Prostate gland (tissue), 2 donors: ENCODE measurements around the gene THAP10.

Experiments
- POLR2A ChIP-seq: fragments of 450-650 bp; IDR thresholded peaks from one replicate; pipeline ENCODE4 v1.6.1; 2016; ENCODE audit warnings: antibody characterized with exemption, mild to moderate bottlenecking
- TF ChIP-seq, protein P1 (sequence below), 4 experiments: fragments of 200-600 bp in 2 of 4; fragments of 450-650 bp in 2 of 4; sonication (generic) in 2 of 4; IDR thresholded peaks; 1 replicate in 3 of 4; 2 replicates in 1 of 4; pipeline ENCODE4 v1.5.1; 2016 to 2019; ENCODE audit warnings: antibody characterized with exemption in 4 of 4, mild to moderate bottlenecking in 2 of 4, moderate library complexity in 2 of 4

DNA sequence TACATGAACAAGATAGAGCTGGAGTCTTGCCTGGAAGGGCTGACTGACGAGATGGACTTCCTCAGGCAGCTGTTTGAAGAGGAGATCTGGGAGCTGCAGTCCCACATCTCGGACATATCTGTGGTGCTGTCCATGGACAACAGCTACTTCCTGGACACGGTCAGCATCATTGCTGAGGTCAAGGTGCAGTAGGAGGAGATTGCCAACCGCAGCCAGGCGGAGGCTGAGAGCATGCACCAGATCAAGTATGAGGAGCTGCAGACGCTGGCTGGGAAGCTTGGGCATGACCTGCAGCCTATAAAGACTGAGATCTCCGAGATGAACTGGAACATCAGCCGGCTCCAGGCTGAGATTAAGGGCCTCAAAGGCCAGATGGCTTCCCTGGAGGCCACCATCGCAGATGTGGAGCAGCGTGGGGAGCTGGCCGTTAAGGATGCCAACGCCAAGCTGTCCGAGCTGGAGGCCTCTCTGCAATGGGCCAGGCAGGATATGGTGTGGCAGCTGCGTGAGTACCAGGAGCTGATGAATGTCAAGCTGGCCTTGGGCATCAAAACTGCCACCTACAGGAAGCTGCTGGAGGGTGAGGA lies 32.8 kb downstream of the THAP10 start:
- TF ChIP-seq, protein P1, sequence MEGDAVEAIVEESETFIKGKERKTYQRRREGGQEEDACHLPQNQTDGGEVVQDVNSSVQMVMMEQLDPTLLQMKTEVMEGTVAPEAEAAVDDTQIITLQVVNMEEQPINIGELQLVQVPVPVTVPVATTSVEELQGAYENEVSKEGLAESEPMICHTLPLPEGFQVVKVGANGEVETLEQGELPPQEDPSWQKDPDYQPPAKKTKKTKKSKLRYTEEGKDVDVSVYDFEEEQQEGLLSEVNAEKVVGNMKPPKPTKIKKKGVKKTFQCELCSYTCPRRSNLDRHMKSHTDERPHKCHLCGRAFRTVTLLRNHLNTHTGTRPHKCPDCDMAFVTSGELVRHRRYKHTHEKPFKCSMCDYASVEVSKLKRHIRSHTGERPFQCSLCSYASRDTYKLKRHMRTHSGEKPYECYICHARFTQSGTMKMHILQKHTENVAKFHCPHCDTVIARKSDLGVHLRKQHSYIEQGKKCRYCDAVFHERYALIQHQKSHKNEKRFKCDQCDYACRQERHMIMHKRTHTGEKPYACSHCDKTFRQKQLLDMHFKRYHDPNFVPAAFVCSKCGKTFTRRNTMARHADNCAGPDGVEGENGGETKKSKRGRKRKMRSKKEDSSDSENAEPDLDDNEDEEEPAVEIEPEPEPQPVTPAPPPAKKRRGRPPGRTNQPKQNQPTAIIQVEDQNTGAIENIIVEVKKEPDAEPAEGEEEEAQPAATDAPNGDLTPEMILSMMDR (IDR thresholded peaks at IDR 0.05): no peak
- no peak for TF ChIP-seq POLR2A
